Natural killer cell treated with Interleukin-12 subunit alpha and Interleukin-12 subunit beta and Interleukin-15 and Interleukin-18, amount 100 ng/mL, for 72 hours (primary cell): ENCODE results near the gene VASN. TPM values are rescaled to one million over a fixed set of nuclear protein-coding genes. Genes with fewer than 3 reads are reported as not detected.

Experiments used
- ATAC-seq, 2 donors: fragments of 150-1000 bp; cut with Tn5 transposase in 1 of 2; sonication (Bioruptor Pico), chemical (Tn5 transposase) in 1 of 2; 2 replicates each; pipeline ENCODE4 v1.10.0; 2021
- DNase-seq: peaks from one replicate; pipeline ENCODE4 v3.0.0; 2022; ENCODE audit warnings: low spot score
- H3K27ac Mint-ChIP-seq, 2 donors: 1 replicate in 1 of 2; 2 replicates in 1 of 2; pipeline ENCODE4 v1.8.0; 2022; ENCODE audit warnings: mixed read lengths in 2 of 2, mild to moderate bottlenecking in 1 of 2, moderate library complexity in 1 of 2
- H3K27me3 Mint-ChIP-seq, 2 donors: 1 replicate in 1 of 2; 2 replicates in 1 of 2; pipeline ENCODE4 v1.8.0; 2022; ENCODE audit warnings: mixed read lengths in 2 of 2
- H3K36me3 Mint-ChIP-seq: one replicate; pipeline ENCODE4 v1.8.0; 2022; ENCODE audit warnings: mixed read lengths
- H3K4me1 Mint-ChIP-seq, 2 donors: 1 replicate in 1 of 2; 2 replicates in 1 of 2; pipeline ENCODE4 v1.8.0; 2022; ENCODE audit warnings: low read depth in 2 of 2, mixed read lengths in 2 of 2, mild to moderate bottlenecking in 1 of 2
- H3K4me3 Mint-ChIP-seq: one replicate; pipeline ENCODE4 v1.8.0; 2022; ENCODE audit warnings: mixed read lengths
- H3K9me3 Mint-ChIP-seq: 2 replicates; pipeline ENCODE4 v1.8.0; 2022; ENCODE audit warnings: mixed read lengths
- total RNA-seq, 2 donors: library from RNA; stranded (reverse); gene quantifications; one replicate each; pipeline ENCODE4 v1.2.3, GENCODE V29; 2022

VASN gene
- total RNA-seq, 2 donors from 2014 or later = 0.33 TPM; not detected in 1

GRCh38 chr16:4376893-4377572, 5.4 kb downstream of the VASN start:
- DNase-seq (no peak), ATAC-seq (no peak)
- no peaks in the 10 kb centered on the region for H3K9me3 Mint-ChIP-seq
- no peak overlapping the region for H3K4me3 Mint-ChIP-seq
- no peak overlapping the region for H3K27ac Mint-ChIP-seq
- H3K27me3 Mint-ChIP-seq = no peaks in the 10 kb centered on the region
- no peaks in the 10 kb centered on the region for H3K36me3 Mint-ChIP-seq
- peaks cover 0 to 3% of the 10 kb centered on the region in 2 donors for H3K4me1 Mint-ChIP-seq

- no peaks in the 10 kb centered on the region for H3K36me3 Mint-ChIP-seq
- H3K4me3 Mint-ChIP-seq = no peak overlapping the region
- ATAC-seq (no peak), DNase-seq (no peak)
- H3K9me3 Mint-ChIP-seq = no peaks in the 10 kb centered on the region
- no peaks in the 10 kb centered on the region for H3K27me3 Mint-ChIP-seq
- H3K4me1 Mint-ChIP-seq = peaks cover 0 to 3% of the 10 kb centered on the region in 2 donors
- no peak overlapping the region for H3K27ac Mint-ChIP-seq
Observed at GRCh38 chr16:4377573-4378154, 6.0 kb downstream of the VASN start.

DNA sequence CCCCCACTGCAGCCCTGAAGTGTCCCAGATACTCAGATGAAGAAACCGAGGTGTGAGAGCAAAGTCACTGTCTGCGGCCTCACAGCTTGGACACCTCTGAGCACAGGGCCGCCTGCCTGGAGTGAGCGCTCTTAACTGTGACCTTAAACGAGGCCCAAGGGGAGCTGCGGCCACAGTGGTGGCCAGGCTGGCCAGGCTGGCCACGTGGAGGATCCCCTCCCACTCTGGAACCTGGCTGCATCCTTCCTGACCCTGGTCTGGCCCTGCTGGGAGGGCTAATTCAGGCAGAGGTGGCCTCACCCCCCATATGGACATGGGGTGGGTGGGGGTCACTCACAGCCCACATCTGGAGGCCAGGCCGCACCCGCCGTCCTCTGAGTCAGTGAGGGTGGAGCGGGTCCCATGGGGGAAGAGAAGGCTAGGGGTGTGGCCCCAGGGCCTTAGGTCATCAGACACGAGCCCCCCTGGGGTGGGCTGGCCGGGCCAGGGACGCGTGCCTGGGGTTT, 6.6 kb downstream of the VASN start:
- Mint-ChIP-seq H3K27me3 (no peaks in the 10 kb centered on the region), H3K9me3 (no peaks in the 10 kb centered on the region), H3K36me3 (no peaks in the 10 kb centered on the region), H3K4me1 (peaks cover 0 to 4% of the 10 kb centered on the region in 2 donors), H3K4me3 (no peak overlapping the region), H3K27ac (no peak overlapping the region)
- ATAC-seq (no peak), DNase-seq (no peak)

GRCh38 chr16:4378999-4379690, 7.5 kb downstream of the VASN start:
- Mint-ChIP-seq H3K4me1 (peaks cover 0 to 6% of the 10 kb centered on the region in 2 donors), H3K36me3 (no peaks in the 10 kb centered on the region), H3K27me3 (no peaks in the 10 kb centered on the region), H3K27ac (no peak overlapping the region), H3K9me3 (no peaks in the 10 kb centered on the region), H3K4me3 (no peak overlapping the region)
- no peak for DNase-seq
- no peak for ATAC-seq

DNA sequence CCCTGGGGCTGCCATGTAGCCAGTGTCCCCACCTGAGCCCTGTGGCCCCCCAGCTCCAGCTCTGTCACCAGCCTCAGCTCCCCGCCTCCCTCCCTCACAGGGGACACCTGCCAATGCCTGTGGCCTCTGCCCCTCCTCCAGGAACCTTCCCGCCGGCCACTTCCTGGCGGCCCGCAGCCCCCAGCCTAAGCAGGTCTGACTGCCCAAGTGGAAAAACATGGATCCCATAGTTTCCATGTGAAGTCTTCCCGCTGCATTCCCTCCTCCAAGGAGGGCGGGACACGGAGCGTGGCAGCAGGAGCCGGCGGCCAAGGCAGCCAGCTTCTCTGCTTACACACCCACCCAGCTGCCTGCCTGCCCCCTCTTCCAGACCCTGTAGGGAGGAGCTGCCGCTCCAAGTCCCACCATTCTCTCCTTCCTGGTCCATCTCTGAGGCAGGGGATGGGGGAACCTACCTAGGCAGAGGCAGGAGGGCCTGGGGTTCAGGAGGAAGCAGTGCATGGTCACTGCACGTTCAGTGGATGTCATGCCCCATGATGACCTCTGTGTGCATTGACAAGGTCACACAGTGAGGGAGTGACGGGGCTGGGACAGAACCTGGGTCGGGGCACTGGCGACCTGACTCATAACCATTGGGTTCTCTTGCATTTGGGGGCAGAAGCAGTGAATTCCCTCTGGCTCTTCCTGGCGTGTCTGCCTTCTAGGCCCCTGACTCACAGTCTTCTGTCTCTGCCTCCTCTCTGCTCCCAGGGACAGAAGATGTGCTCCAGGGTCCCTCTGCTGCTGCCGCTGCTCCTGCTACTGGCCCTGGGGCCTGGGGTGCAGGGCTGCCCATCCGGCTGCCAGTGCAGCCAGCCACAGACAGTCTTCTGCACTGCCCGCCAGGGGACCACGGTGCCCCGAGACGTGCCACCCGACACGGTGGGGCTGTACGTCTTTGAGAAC, 8.7 kb downstream of the VASN start:
- Mint-ChIP-seq H3K9me3 (no peaks in the 10 kb centered on the region), H3K4me1 (peaks cover 0 to 7% of the 10 kb centered on the region in 2 donors), H3K27me3 (no peaks in the 10 kb centered on the region), H3K36me3 (no peaks in the 10 kb centered on the region), H3K4me3 (no peak overlapping the region), H3K27ac (no peak overlapping the region)
- DNase-seq (no peak), ATAC-seq (no peak)

DNA sequence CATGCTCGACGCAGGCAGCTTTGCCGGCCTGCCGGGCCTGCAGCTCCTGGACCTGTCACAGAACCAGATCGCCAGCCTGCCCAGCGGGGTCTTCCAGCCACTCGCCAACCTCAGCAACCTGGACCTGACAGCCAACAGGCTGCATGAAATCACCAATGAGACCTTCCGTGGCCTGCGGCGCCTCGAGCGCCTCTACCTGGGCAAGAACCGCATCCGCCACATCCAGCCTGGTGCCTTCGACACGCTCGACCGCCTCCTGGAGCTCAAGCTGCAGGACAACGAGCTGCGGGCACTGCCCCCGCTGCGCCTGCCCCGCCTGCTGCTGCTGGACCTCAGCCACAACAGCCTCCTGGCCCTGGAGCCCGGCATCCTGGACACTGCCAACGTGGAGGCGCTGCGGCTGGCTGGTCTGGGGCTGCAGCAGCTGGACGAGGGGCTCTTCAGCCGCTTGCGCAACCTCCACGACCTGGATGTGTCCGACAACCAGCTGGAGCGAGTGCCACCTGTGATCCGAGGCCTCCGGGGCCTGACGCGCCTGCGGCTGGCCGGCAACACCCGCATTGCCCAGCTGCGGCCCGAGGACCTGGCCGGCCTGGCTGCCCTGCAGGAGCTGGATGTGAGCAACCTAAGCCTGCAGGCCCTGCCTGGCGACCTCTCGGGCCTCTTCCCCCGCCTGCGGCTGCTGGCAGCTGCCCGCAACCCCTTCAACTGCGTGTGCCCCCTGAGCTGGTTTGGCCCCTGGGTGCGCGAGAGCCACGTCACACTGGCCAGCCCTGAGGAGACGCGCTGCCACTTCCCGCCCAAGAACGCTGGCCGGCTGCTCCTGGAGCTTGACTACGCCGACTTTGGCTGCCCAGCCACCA, 9.7 kb downstream of the VASN start:
- ATAC-seq (peak in 1 of 2 donors; percentile 4), DNase-seq (no peak)
- no peak overlapping the region for H3K4me3 Mint-ChIP-seq
- H3K27me3 Mint-ChIP-seq = no peaks in the 10 kb centered on the region
- H3K4me1 Mint-ChIP-seq = peaks cover 0 to 10% of the 10 kb centered on the region in 2 donors
- H3K27ac Mint-ChIP-seq = no peak overlapping the region
- no peaks in the 10 kb centered on the region for H3K9me3 Mint-ChIP-seq
- H3K36me3 Mint-ChIP-seq = no peaks in the 10 kb centered on the region

DNA sequence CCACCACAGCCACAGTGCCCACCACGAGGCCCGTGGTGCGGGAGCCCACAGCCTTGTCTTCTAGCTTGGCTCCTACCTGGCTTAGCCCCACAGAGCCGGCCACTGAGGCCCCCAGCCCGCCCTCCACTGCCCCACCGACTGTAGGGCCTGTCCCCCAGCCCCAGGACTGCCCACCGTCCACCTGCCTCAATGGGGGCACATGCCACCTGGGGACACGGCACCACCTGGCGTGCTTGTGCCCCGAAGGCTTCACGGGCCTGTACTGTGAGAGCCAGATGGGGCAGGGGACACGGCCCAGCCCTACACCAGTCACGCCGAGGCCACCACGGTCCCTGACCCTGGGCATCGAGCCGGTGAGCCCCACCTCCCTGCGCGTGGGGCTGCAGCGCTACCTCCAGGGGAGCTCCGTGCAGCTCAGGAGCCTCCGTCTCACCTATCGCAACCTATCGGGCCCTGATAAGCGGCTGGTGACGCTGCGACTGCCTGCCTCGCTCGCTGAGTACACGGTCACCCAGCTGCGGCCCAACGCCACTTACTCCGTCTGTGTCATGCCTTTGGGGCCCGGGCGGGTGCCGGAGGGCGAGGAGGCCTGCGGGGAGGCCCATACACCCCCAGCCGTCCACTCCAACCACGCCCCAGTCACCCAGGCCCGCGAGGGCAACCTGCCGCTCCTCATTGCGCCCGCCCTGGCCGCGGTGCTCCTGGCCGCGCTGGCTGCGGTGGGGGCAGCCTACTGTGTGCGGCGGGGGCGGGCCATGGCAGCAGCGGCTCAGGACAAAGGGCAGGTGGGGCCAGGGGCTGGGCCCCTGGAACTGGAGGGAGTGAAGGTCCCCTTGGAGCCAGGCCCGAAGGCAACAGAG, 10.5 kb downstream of the VASN start:
- no peaks in the 10 kb centered on the region for H3K36me3 Mint-ChIP-seq
- no peak overlapping the region for H3K4me3 Mint-ChIP-seq
- no peaks in the 10 kb centered on the region for H3K9me3 Mint-ChIP-seq
- no peak for ATAC-seq
- no peak overlapping the region for H3K27ac Mint-ChIP-seq
- H3K4me1 Mint-ChIP-seq = peaks cover 0 to 10% of the 10 kb centered on the region in 2 donors
- no peak for DNase-seq
- no peaks in the 10 kb centered on the region for H3K27me3 Mint-ChIP-seq

GRCh38 chr16:4382795-4383357, 11.2 kb downstream of the VASN start:
- peaks cover 0 to 8% of the 10 kb centered on the region in 2 donors for H3K4me1 Mint-ChIP-seq
- ATAC-seq = no peak
- DNase-seq = no peak
- no peaks in the 10 kb centered on the region for H3K9me3 Mint-ChIP-seq
- H3K27me3 Mint-ChIP-seq = no peaks in the 10 kb centered on the region
- H3K4me3 Mint-ChIP-seq = no peak overlapping the region
- H3K27ac Mint-ChIP-seq = peak overlapping the region in 1 of 2 donors; percentile 51
- no peaks in the 10 kb centered on the region for H3K36me3 Mint-ChIP-seq

DNA sequence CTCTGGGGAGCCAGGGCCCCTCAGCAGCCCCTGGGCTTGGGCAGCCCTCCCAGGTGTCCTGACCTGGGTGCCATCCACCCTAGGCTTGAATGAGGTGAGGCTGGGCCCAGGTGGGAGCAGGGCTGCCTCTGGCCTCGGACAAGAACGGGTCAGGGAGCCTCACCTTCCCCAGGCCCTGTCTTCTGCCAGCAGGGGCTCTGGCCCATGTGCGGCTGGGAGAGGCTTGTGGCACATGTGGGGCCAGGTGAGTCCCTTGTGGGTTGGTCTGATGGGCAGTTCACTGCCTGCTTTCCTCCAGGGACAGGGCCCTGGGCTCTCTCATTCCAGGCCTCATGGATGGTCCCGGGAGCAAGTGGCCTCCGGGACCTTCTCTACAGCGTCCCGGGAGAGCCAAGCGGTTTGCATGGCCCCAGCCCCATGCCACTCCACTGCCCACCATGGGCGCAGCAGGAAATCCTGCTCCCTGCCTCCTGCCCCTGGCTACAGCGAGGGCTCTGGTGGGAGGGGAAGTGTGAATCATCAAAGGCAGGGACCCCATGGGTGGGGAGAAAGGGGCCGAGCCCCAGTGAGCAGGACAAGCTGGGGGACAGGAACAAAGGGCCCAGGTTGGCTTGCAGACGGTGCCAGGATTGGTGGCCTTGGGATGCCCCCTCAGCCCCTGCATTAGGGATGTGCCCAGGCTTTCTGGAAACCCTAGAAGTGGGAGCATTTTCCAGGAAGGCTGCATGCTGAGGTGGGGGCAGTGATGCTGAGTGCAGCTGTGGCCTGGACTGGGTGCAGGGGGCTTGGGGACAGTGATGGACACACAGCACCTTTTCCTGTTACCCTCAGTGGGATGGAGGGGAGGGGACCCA, 12.2 kb downstream of the VASN start:
- Mint-ChIP-seq H3K27me3 (no peaks in the 10 kb centered on the region), H3K4me1 (peaks cover 0 to 7% of the 10 kb centered on the region in 2 donors), H3K9me3 (no peaks in the 10 kb centered on the region), H3K36me3 (no peaks in the 10 kb centered on the region), H3K4me3 (no peak overlapping the region), H3K27ac (no peak overlapping the region)
- DNase-seq (no peak), ATAC-seq (no peak)

DNA sequence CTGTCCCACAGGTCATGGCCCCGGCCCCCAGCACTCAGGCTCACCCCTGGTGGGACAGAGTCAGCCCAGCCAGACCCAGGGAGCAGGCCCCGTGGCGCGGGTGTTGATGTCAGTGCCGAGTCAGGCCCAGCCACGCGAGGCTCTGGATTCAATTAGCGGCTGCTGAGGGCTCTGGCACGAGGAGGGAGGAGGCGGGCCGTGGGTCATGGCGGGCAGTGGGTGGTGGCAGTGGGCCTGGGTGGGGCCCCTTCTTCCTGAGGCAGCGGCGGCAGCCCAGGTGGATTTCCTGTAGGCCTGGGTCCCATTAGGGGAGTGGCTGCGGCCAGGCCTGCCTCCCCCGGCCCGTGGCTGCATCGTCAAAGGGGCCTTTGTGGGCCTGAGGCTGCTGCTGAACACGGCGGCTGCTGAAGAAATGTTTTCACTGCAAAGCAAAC, 12.9 kb downstream of the VASN start:
- H3K36me3 Mint-ChIP-seq = no peaks in the 10 kb centered on the region
- H3K4me1 Mint-ChIP-seq = peaks cover 0 to 7% of the 10 kb centered on the region in 2 donors
- ATAC-seq (no peak), DNase-seq (no peak)
- no peaks in the 10 kb centered on the region for H3K9me3 Mint-ChIP-seq
- no peaks in the 10 kb centered on the region for H3K27me3 Mint-ChIP-seq
- no peak overlapping the region for H3K4me3 Mint-ChIP-seq
- no peak overlapping the region for H3K27ac Mint-ChIP-seq

DNA sequence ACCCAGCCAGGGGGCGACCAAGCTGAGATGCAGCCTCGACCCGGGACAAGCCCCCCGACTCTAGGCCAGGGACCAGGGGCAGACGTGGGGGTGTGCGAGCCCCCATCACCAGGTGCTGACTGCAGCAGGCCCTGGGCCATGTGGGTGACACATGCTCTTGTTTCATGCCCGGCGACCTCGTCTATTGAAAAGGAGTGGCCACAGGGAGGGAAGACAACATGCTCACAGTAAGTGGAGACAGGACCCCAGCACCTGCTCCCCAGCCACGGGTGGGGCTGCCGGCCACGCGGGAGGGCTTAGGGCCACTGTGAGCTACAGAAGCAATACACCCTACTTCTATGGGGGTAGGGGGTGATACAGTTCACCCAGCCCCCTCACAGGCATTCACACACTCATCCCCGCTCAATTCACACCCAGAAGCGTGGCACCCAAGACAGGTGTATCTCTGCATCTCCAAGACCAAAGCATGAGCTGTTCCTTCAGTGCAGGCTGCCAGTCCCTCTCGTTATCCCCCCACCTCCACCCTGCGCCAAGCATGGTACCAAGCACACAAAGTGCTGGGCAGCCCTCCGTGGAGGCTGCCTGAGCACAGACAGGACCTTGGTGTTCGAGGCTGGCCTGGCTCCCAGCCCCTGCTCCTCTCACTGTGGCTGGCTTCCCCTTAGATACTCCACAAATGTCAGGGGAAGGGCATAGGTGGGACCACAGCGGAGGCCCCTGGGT, 13.6 kb downstream of the VASN start:
- H3K36me3 Mint-ChIP-seq = no peaks in the 10 kb centered on the region
- H3K4me1 Mint-ChIP-seq = peaks cover 0 to 11% of the 10 kb centered on the region in 2 donors
- H3K9me3 Mint-ChIP-seq = no peaks in the 10 kb centered on the region
- no peak overlapping the region for H3K4me3 Mint-ChIP-seq
- DNase-seq (no peak), ATAC-seq (no peak)
- no peak overlapping the region for H3K27ac Mint-ChIP-seq
- no peaks in the 10 kb centered on the region for H3K27me3 Mint-ChIP-seq
